Activated naive CD4-positive, alpha-beta T cell treated with anti-CD3 and anti-CD28 coated beads, Interleukin-2, amount 50 U/mL, for 24 hours (primary cell): ENCODE measurements around the gene TC2N.
"Not testable (repeated sequence)": the region's sequence is repeated elsewhere in the genome, so short reads cannot be mapped to it uniquely, and the experiment has no call there.

Experiments
- H3K27ac Mint-ChIP-seq: one replicate; pipeline ENCODE4 v1.8.0; 2021; ENCODE audit warnings: mild to moderate bottlenecking, mixed read lengths
- H3K27me3 Mint-ChIP-seq: one replicate; pipeline ENCODE4 v1.8.0; 2021; ENCODE audit warnings: mixed read lengths
- H3K36me3 Mint-ChIP-seq: one replicate; pipeline ENCODE4 v1.8.0; 2021; ENCODE audit warnings: mixed read lengths
- H3K4me1 Mint-ChIP-seq: one replicate; pipeline ENCODE4 v1.8.0; 2021; ENCODE audit warnings: mixed read lengths
- H3K4me3 Mint-ChIP-seq: one replicate; pipeline ENCODE4 v1.8.0; 2021; ENCODE audit warnings: mild to moderate bottlenecking, mixed read lengths
- H3K9me3 Mint-ChIP-seq: one replicate; pipeline ENCODE4 v1.8.0; 2021; ENCODE audit warnings: mixed read lengths

The TC2N gene

GRCh38 chr14:91835920-91836843 is 31.2 kb downstream of the TC2N start:
- peaks cover 4% of the 10 kb centered on the region for H3K36me3 Mint-ChIP-seq
- H3K4me3 Mint-ChIP-seq = peak overlapping the region; percentile 91
- H3K27ac Mint-ChIP-seq = peak overlapping the region; percentile 90
- no peaks in the 10 kb centered on the region for H3K9me3 Mint-ChIP-seq
- H3K4me1 Mint-ChIP-seq = peaks cover 83% of the 10 kb centered on the region
- H3K27me3 Mint-ChIP-seq = no peaks in the 10 kb centered on the region

DNA sequence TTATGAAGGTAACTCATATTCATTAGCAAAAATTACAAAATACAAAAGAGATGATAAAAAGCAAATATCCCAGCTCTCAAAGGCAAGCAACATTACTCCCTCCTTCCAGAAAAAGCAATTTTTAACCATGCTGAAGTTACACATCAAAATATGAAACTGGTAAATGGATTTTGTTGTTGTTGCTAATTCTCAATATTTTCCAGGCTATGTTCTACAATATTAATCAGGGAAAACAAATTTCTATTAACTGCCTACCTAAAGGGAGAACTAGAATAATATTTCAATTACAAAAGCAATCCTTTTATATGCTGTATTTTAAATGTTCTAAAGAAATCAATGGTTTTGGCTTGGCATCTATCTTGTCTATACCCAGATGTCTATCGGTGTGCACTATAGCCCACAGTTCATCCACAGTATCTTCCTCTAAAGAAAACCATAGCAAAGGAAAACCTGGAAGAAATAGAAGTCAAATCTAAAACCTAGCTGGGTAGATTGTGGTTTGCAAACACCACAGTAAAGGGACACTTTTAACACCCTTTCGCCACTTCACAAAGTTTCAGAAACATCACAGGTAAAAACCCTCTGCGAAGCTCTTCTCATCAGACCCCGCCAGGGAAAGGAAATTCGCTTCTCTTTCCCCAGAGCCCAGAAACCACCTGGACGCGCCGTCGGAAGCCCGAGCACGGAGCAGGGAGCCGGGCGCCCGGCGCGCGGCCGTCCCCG is 32.0 kb downstream of the TC2N start:
- H3K4me3 Mint-ChIP-seq = peak overlapping the region; percentile 88
- no peaks in the 10 kb centered on the region for H3K9me3 Mint-ChIP-seq
- H3K36me3 Mint-ChIP-seq = peaks cover 5% of the 10 kb centered on the region
- H3K27ac Mint-ChIP-seq = peak overlapping the region; percentile 81
- peaks cover 82% of the 10 kb centered on the region for H3K4me1 Mint-ChIP-seq
- no peaks in the 10 kb centered on the region for H3K27me3 Mint-ChIP-seq

DNA sequence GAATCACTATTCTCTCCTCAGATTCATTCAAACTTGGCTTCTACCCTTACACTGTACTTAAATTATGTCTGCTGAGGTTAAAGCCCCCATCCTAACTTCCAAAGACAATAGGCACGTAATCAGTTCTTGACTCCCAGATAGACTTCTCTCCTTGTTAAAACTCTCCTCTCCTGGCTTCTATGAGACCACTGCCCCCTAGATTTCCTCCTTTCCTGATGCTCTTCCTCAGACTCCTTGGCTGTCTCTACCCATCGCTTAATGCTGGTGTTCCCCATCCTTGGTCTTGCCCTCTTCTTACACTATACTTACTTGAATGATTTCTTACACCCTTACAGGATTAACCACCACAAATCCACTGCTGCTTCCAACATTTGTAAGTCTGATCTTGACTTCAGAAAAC is 32.8 kb downstream of the TC2N start:
- Mint-ChIP-seq H3K27me3 (no peaks in the 10 kb centered on the region), H3K9me3 (no peaks in the 10 kb centered on the region), H3K36me3 (peaks cover 8% of the 10 kb centered on the region), H3K4me3 (peak overlapping the region; percentile 88), H3K27ac (peak overlapping the region; percentile 12), H3K4me1 (peaks cover 82% of the 10 kb centered on the region)

- no peak overlapping the region for H3K27ac Mint-ChIP-seq
- no peaks in the 10 kb centered on the region for H3K27me3 Mint-ChIP-seq
- H3K4me3 Mint-ChIP-seq = no peak overlapping the region
- peaks cover 20% of the 10 kb centered on the region for H3K36me3 Mint-ChIP-seq
- peaks cover 6% of the 10 kb centered on the region for H3K9me3 Mint-ChIP-seq
- peaks cover 74% of the 10 kb centered on the region for H3K4me1 Mint-ChIP-seq
Observed at GRCh38 chr14:91831337-91831736, 36.0 kb downstream of the TC2N start.

- H3K4me3 Mint-ChIP-seq = no peak overlapping the region
- no peaks in the 10 kb centered on the region for H3K27me3 Mint-ChIP-seq
- peaks cover 76% of the 10 kb centered on the region for H3K4me1 Mint-ChIP-seq
- peaks cover 6% of the 10 kb centered on the region for H3K9me3 Mint-ChIP-seq
- peak overlapping the region; percentile 71 for H3K27ac Mint-ChIP-seq
- peaks cover 20% of the 10 kb centered on the region for H3K36me3 Mint-ChIP-seq
Observed at GRCh38 chr14:91830777-91831176, 36.6 kb downstream of the TC2N start.

DNA sequence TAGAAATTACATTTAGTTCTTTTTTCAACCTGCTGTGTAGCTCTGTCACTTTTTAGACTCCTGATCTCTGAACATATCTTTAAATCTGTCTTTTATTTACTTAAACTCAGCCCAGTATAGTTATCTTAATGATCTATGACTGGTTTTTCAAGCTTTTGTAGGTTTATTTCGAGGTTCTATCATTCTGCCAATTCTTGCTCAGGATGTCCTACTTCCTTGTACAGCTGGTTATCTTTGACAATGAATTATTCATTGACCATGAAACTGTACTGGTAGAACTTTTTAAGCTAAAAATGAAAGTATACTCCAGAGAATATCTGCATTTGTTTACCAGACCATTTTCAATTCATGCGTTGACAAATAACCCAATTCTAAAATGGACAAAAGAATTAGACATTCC is 37.8 kb downstream of the TC2N start:
- no peak overlapping the region for H3K4me3 Mint-ChIP-seq
- H3K36me3 Mint-ChIP-seq = peaks cover 24% of the 10 kb centered on the region
- peaks cover 73% of the 10 kb centered on the region for H3K4me1 Mint-ChIP-seq
- peak overlapping the region; percentile 53 for H3K27ac Mint-ChIP-seq
- no peaks in the 10 kb centered on the region for H3K27me3 Mint-ChIP-seq
- peaks cover 6% of the 10 kb centered on the region for H3K9me3 Mint-ChIP-seq

DNA sequence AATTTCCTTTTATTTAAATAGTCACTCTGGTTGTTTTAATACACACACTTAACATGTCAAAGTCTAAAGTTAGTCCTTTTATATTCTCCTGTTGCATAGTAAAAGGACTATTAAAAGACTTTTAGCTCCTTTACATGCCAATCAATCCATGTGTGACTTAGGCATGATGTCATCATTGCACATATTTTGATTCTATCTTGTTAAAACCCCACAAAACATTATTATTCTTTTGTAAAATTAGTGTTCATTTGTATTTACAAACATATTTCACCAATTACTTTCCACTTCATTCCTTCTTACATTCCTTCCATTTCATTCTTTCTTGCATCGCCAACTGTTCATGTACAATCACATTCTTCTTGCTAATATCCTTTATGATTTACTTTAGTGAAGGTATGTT is 39.6 kb downstream of the TC2N start:
- peaks cover 62% of the 10 kb centered on the region for H3K4me1 Mint-ChIP-seq
- H3K27ac Mint-ChIP-seq = no peak overlapping the region
- H3K27me3 Mint-ChIP-seq = no peaks in the 10 kb centered on the region
- peaks cover 6% of the 10 kb centered on the region for H3K9me3 Mint-ChIP-seq
- peaks cover 28% of the 10 kb centered on the region for H3K36me3 Mint-ChIP-seq
- H3K4me3 Mint-ChIP-seq = no peak overlapping the region

DNA sequence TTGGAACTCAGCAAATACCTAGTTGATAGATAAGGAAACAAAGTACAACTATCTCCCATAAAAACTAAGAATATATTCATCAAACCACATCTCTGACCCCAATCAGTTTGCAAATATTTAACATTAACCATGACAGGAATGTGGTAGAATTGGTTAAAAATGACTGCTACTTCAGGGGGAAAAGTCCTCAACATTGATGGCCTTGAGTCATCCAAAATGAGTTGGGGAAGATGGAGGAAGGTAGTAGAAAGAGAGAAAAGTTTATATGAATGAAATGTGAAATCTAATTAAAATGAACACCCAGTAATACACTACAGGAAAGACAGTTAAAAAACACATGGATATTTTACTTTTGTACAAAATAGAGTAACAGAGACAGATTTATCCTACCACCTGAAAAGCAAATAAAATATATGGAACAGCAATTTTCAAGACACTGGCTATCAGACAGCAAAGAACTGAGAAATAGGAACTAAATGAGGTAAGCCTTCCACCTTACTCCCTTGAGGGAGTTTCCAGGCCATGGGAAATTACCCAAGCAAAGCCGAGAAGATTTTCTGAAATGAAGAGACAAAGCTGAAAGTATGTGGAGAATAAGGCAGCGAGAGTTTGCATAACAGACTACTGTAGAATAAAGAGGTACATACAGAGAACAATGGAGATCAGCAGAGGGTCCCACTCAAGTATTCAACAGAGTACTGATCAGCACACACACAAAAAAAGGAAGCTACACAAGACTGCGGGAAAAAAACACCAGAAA is 49.6 kb downstream of the TC2N start:
- Mint-ChIP-seq H3K36me3 (peaks cover 62% of the 10 kb centered on the region), H3K4me1 (peaks cover 75% of the 10 kb centered on the region), H3K9me3 (peaks cover 23% of the 10 kb centered on the region), H3K4me3 (peak overlapping the region; percentile 34), H3K27ac (peak overlapping the region; percentile 81), H3K27me3 (no peaks in the 10 kb centered on the region)

DNA sequence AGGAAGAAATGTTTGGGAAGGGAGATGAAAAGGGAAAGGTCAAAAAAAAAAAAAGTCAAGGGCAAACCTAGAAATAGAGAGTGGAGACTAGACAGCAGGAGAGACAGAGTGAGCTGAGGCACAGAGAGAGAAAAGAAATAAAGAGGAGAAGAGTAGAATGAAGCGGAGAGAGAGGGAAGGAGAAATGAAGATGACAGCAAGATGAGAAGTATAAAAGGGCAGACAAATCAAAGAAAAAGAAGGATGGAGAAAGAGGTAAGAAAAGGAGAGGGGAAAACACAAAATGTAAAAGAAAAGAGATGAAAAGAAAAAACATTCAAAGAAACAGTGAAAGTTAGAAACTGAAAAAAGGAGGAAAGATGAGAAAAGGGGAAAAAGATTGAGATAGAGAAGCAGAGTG is 53.0 kb downstream of the TC2N start:
- Mint-ChIP-seq H3K36me3 (peaks cover 64% of the 10 kb centered on the region), H3K27ac (peak overlapping the region; percentile 56)

DNA sequence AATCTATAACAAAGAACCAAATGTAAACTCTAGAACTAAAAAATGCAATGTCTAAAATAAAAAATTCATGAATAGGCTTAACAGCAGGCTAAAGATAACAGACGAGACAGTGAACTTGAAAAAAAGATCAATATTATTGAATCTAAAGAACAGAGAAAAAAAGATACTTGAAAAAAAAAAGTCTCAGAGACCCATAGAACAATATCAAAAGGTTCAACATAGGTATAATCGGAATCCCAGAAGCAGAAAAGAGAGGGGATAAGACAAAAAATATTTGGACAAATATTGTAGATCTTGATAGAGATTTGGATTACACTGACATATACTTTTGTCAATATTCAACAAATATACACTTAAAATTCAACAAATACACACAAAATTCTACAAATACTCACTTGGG is 56.6 kb downstream of the TC2N start:
- no peak overlapping the region for H3K4me3 Mint-ChIP-seq
- peaks cover 68% of the 10 kb centered on the region for H3K36me3 Mint-ChIP-seq
- H3K27ac Mint-ChIP-seq = peak overlapping the region; percentile 46
- peaks cover 39% of the 10 kb centered on the region for H3K4me1 Mint-ChIP-seq
- no peaks in the 10 kb centered on the region for H3K27me3 Mint-ChIP-seq
- H3K9me3 Mint-ChIP-seq = peaks cover 22% of the 10 kb centered on the region

More for the DNA sequence above, 53.0 kb downstream of the TC2N start:
- Mint-ChIP-seq H3K4me3 (no peak overlapping the region), H3K4me1 (peaks cover 70% of the 10 kb centered on the region), H3K27me3 (no peaks in the 10 kb centered on the region), H3K9me3 (peaks cover 26% of the 10 kb centered on the region)

- H3K9me3 Mint-ChIP-seq = peaks cover 22% of the 10 kb centered on the region
- H3K4me3 Mint-ChIP-seq = no peak overlapping the region
- peaks cover 55% of the 10 kb centered on the region for H3K36me3 Mint-ChIP-seq
Observed at GRCh38 chr14:91806716-91807115, 60.6 kb downstream of the TC2N start.

GRCh38 chr14:91806094-91806493 is 61.2 kb downstream of the TC2N start:
- not testable (repeated sequence) for H3K27me3 Mint-ChIP-seq, H3K27ac Mint-ChIP-seq, H3K4me3 Mint-ChIP-seq
- H3K9me3 Mint-ChIP-seq = peaks cover 22% of the 10 kb centered on the region
- peaks cover 51% of the 10 kb centered on the region for H3K36me3 Mint-ChIP-seq
- peaks cover 40% of the 10 kb centered on the region for H3K4me1 Mint-ChIP-seq

More at GRCh38 chr14:91806716-91807115, 60.6 kb downstream of the TC2N start:
- H3K27ac Mint-ChIP-seq = no peak overlapping the region
- H3K27me3 Mint-ChIP-seq = no peaks in the 10 kb centered on the region
- H3K4me1 Mint-ChIP-seq = peaks cover 35% of the 10 kb centered on the region

- Mint-ChIP-seq H3K27ac (no peak overlapping the region), H3K36me3 (peaks cover 47% of the 10 kb centered on the region), H3K9me3 (peaks cover 22% of the 10 kb centered on the region), H3K27me3 (no peaks in the 10 kb centered on the region), H3K4me1 (peaks cover 40% of the 10 kb centered on the region), H3K4me3 (no peak overlapping the region)
Observed at GRCh38 chr14:91805659-91806058, 61.7 kb downstream of the TC2N start.

- no peaks in the 10 kb centered on the region for H3K27me3 Mint-ChIP-seq
- H3K4me3 Mint-ChIP-seq = no peak overlapping the region
- H3K9me3 Mint-ChIP-seq = peaks cover 4% of the 10 kb centered on the region
- H3K36me3 Mint-ChIP-seq = peaks cover 13% of the 10 kb centered on the region
- H3K4me1 Mint-ChIP-seq = peaks cover 40% of the 10 kb centered on the region
- peak overlapping the region; percentile 41 for H3K27ac Mint-ChIP-seq
Observed at GRCh38 chr14:91801358-91801757, 66.0 kb downstream of the TC2N start.

DNA sequence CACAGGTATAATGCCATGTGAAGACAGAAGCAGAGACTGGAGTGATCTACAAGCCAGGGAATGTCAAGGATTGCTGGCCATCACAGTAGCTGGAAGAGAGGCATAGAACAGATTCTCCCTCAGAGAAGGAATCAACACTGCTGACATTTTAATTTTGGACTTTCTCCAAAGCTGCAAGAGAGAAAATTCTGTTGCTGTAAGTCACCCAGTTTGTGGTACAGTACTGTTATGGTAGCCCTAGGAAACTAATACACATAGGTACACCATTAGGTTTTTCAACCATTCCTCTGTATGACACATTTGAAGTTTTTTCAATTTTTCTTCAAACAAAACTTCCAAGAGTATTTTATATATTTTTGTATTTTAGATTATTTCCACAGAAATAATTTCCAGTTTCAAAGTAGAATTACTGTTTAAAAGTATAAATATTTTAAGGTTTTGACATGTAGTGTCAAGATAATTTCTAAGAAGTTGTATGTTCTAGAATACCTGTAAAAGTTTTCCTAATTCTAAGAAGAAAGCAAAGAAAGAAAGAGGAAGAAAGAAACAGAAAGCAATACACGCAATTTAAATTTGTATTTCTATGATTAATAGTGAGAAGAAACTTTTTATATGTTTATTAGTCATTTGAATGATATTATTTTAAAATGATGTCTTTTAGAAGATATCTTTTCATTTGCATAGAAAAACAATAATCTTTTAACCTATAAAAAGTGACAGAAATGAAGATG is 70.6 kb downstream of the TC2N start:
- no peak overlapping the region for H3K4me3 Mint-ChIP-seq
- no peaks in the 10 kb centered on the region for H3K27me3 Mint-ChIP-seq
- H3K36me3 Mint-ChIP-seq = peaks cover 22% of the 10 kb centered on the region
- H3K27ac Mint-ChIP-seq = peak overlapping the region; percentile 82
- H3K9me3 Mint-ChIP-seq = no peaks in the 10 kb centered on the region
- peaks cover 23% of the 10 kb centered on the region for H3K4me1 Mint-ChIP-seq
